WTC11 (cell line): ENCODE measurements around the gene ASB2.

Source experiments
- CBFB ChIP-seq: sonication (generic); formaldehyde crosslinking; IDR thresholded peaks from 2 replicates; pipeline ENCODE4 v1.8.1; 2022; ENCODE audit warnings: mild to moderate bottlenecking, low read depth, missing genetic modification reagents
- CREB1 ChIP-seq: sonication (generic); formaldehyde crosslinking; IDR thresholded peaks from 2 replicates; pipeline ENCODE4 v1.8.0; 2023; ENCODE audit warnings: mild to moderate bottlenecking, missing genetic modification reagents
- ESRRA ChIP-seq: sonication (generic); formaldehyde crosslinking; IDR thresholded peaks from 2 replicates; pipeline ENCODE4 v1.8.1; 2022; ENCODE audit warnings: mild to moderate bottlenecking, missing genetic modification reagents, borderline replicate concordance
- FOXJ3 ChIP-seq: sonication (generic); formaldehyde crosslinking; IDR thresholded peaks from 2 replicates; pipeline ENCODE4 v1.9.0; 2021; ENCODE audit warnings: missing genetic modification reagents, mild to moderate bottlenecking, borderline replicate concordance
- GABPB1 ChIP-seq: sonication (generic); formaldehyde crosslinking; IDR thresholded peaks from 2 replicates; pipeline ENCODE4 v1.8.1; 2023; ENCODE audit warnings: mild to moderate bottlenecking, missing genetic modification reagents
- IRF2 ChIP-seq: sonication (generic); formaldehyde crosslinking; IDR thresholded peaks from 2 replicates; pipeline ENCODE4 v1.8.0; 2022; ENCODE audit warnings: low read depth, missing genetic modification reagents, borderline replicate concordance
- NR1H2 ChIP-seq: sonication (generic); formaldehyde crosslinking; IDR thresholded peaks from 2 replicates; pipeline ENCODE4 v1.9.0; 2021; ENCODE audit warnings: mild to moderate bottlenecking, moderate library complexity, missing genetic modification reagents
- ZBTB21 ChIP-seq: sonication (generic); formaldehyde crosslinking; IDR thresholded peaks from 2 replicates; pipeline ENCODE4 v1.8.1; 2023; ENCODE audit warnings: mild to moderate bottlenecking, missing genetic modification reagents, borderline replicate concordance
- ZNF121 ChIP-seq: sonication (generic); formaldehyde crosslinking; IDR thresholded peaks from 2 replicates; pipeline ENCODE4 v1.8.0; 2023; ENCODE audit warnings: missing genetic modification reagents
- ZNF423 ChIP-seq: fragments of 250-450 bp; sonication (Bioruptor Pico); IDR thresholded peaks from 2 replicates; pipeline ENCODE4 v2.1.2; 2022; ENCODE audit warnings: mild to moderate bottlenecking, moderate library complexity
- TF ChIP-seq, protein P1 (sequence below): fragments of 200-600 bp; IDR thresholded peaks from 2 replicates; pipeline ENCODE4 v1.8.0; 2022; ENCODE audit warnings: antibody characterized with exemption
- TF ChIP-seq, protein P2 (sequence below): sonication (generic); formaldehyde crosslinking; IDR thresholded peaks from 2 replicates; pipeline ENCODE4 v1.8.1; 2023; ENCODE audit warnings: mild to moderate bottlenecking, moderate library complexity, missing genetic modification reagents
- TF ChIP-seq, protein P3 (sequence below): sonication (generic); formaldehyde crosslinking; IDR thresholded peaks from 2 replicates; pipeline ENCODE4 v1.8.1; 2022; ENCODE audit warnings: missing genetic modification reagents, borderline replicate concordance
- TF ChIP-seq, protein P4 (sequence below): sonication (generic); formaldehyde crosslinking; IDR thresholded peaks from 2 replicates; pipeline ENCODE4 v1.8.1; 2023; ENCODE audit warnings: mild to moderate bottlenecking, missing genetic modification reagents

DNA sequence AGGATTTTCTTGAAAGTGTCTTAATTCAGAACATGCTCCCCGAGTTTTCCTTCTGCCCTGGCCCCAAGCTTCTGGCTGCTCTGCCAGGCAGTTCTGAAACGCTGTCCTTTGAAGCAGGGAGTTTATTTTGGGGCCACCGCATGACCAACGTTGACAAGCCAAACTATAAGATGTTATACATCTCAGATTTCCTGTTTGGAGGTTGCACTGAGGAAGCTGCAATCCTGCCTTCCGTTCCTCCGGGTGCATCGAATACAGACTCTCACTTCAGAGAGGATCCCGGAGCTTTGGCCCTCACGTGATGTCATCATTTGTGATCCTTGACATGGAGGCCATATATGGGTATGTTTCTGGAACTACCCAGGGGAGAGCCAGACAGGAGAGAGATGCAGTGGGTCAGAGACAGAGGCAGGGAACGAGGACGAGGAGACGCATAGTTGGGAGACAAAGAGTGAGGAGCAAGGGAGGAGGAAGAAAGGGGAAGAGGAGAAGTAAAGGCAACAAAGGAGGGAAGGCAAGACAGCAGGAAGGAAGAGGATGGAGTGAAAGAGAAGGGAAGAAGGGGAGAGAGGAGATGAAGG is at the start of gene ASB2:
- TF ChIP-seq, protein P1, sequence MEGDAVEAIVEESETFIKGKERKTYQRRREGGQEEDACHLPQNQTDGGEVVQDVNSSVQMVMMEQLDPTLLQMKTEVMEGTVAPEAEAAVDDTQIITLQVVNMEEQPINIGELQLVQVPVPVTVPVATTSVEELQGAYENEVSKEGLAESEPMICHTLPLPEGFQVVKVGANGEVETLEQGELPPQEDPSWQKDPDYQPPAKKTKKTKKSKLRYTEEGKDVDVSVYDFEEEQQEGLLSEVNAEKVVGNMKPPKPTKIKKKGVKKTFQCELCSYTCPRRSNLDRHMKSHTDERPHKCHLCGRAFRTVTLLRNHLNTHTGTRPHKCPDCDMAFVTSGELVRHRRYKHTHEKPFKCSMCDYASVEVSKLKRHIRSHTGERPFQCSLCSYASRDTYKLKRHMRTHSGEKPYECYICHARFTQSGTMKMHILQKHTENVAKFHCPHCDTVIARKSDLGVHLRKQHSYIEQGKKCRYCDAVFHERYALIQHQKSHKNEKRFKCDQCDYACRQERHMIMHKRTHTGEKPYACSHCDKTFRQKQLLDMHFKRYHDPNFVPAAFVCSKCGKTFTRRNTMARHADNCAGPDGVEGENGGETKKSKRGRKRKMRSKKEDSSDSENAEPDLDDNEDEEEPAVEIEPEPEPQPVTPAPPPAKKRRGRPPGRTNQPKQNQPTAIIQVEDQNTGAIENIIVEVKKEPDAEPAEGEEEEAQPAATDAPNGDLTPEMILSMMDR = no peak
- TF ChIP-seq ZBTB21 (no peak), CBFB (CRISPR knock-in tag) (no peak), ESRRA (CRISPR knock-in tag) (no peak), FOXJ3 (CRISPR knock-in tag) (no peak), CREB1 (CRISPR knock-in tag) (no peak), GABPB1 (CRISPR knock-in tag) (no peak), ZNF121 (no peak), ZNF423 (CRISPR knock-in tag) (no peak), IRF2 (no peak), NR1H2 (no peak)
- TF ChIP-seq, protein P2, sequence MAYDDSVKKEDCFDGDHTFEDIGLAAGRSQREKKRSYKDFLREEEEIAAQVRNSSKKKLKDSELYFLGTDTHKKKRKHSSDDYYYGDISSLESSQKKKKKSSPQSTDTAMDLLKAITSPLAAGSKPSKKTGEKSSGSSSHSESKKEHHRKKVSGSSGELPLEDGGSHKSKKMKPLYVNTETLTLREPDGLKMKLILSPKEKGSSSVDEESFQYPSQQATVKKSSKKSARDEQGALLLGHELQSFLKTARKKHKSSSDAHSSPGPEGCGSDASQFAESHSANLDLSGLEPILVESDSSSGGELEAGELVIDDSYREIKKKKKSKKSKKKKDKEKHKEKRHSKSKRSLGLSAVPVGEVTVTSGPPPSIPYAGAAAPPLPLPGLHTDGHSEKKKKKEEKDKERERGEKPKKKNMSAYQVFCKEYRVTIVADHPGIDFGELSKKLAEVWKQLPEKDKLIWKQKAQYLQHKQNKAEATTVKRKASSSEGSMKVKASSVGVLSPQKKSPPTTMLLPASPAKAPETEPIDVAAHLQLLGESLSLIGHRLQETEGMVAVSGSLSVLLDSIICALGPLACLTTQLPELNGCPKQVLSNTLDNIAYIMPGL = no peak
- TF ChIP-seq, protein P3, sequence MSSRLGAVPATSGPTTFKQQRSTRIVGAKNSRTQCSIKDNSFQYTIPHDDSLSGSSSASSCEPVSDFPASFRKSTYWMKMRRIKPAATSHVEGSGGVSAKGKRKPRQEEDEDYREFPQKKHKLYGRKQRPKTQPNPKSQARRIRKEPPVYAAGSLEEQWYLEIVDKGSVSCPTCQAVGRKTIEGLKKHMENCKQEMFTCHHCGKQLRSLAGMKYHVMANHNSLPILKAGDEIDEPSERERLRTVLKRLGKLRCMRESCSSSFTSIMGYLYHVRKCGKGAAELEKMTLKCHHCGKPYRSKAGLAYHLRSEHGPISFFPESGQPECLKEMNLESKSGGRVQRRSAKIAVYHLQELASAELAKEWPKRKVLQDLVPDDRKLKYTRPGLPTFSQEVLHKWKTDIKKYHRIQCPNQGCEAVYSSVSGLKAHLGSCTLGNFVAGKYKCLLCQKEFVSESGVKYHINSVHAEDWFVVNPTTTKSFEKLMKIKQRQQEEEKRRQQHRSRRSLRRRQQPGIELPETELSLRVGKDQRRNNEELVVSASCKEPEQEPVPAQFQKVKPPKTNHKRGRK (CRISPR knock-in tag) = no peak
- TF ChIP-seq, protein P4, sequence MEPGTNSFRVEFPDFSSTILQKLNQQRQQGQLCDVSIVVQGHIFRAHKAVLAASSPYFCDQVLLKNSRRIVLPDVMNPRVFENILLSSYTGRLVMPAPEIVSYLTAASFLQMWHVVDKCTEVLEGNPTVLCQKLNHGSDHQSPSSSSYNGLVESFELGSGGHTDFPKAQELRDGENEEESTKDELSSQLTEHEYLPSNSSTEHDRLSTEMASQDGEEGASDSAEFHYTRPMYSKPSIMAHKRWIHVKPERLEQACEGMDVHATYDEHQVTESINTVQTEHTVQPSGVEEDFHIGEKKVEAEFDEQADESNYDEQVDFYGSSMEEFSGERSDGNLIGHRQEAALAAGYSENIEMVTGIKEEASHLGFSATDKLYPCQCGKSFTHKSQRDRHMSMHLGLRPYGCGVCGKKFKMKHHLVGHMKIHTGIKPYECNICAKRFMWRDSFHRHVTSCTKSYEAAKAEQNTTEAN = no peak
